Endothelial cell of umbilical vein (primary cell): ENCODE data around the gene CLPTM1L. TPM values are rescaled to one million over a fixed set of nuclear protein-coding genes. Genes with fewer than 3 reads are reported as not detected.
"Not testable (repeated sequence)": the region's sequence is repeated elsewhere in the genome, so short reads cannot be mapped to it uniquely, and the experiment has no call there.

Source experiments
- BruUV-seq: library from RNA; stranded (reverse); fragments of 400-500 nt; replicated peaks from 2 replicates; lab custom pipeline; 2021; lab: Mats Ljungman, UMichigan
- CTCF ChIA-PET: fragments of 300-600, 350-600 bp; sonication (Branson Sonifier 250); formaldehyde crosslinking; loops from one replicate; lab custom pipeline; 2021; ENCODE audit warnings: antibody characterized with exemption, inconsistent platforms; lab: Charles Lee
- POLR2A ChIA-PET: fragments of 300-600, 350-600 bp; sonication (Branson Sonifier 250); formaldehyde crosslinking; loops from one replicate; lab custom pipeline; 2021; ENCODE audit warnings: antibody characterized with exemption, inconsistent platforms; lab: Charles Lee
- DNase-seq: peaks from one replicate; pipeline ENCODE4 v3.0.0-alpha.2; 2011; ENCODE audit warnings: low read depth, low spot score
- FAIRE-seq: peaks from 2 replicates; lab custom pipeline; 2011; peaks lifted over from hg19 to GRCh38; lab: Jason Lieb, UNC
- H2AFZ ChIP-seq: 2 replicates; pipeline ENCODE4 v1.6.0; 2012; ENCODE audit warnings: low read depth, low read length, control low read depth, inconsistent platforms
- H3K27ac ChIP-seq: 2 replicates; pipeline ENCODE4 v1.5.1; 2011; ENCODE audit warnings: low read depth, mild to moderate bottlenecking, control low read depth, low read length, moderate library complexity; ENCODE audit not compliant: insufficient read depth
- H3K27me3 ChIP-seq, 2 experiments: 2 replicates each; pipeline versions ENCODE4 v1.6.0 to v1.6.1; 2011; ENCODE audit warnings: low read length in 2 of 2, mixed read lengths in 1 of 2; ENCODE audit not compliant: control insufficient read depth in 2 of 2, insufficient read depth in 2 of 2
- H3K36me3 ChIP-seq, 2 experiments: 2 replicates in 1 of 2; 3 replicates in 1 of 2; pipeline ENCODE4 v1.5.1; 2011; ENCODE audit warnings: low read length in 2 of 2, mild to moderate bottlenecking in 1 of 2, moderate library complexity in 1 of 2; ENCODE audit not compliant: control insufficient read depth in 2 of 2, insufficient read depth in 2 of 2; ENCODE audit errors: extremely low read depth in 1 of 2
- H3K4me1 ChIP-seq: 3 replicates; pipeline ENCODE4 v1.5.1; 2011; ENCODE audit warnings: mild to moderate bottlenecking, low read length; ENCODE audit not compliant: control insufficient read depth, insufficient read depth; ENCODE audit errors: extremely low read depth
- H3K4me2 ChIP-seq: 2 replicates; pipeline ENCODE4 v1.6.1; 2011; ENCODE audit warnings: low read length, control low read depth, mixed read lengths; ENCODE audit not compliant: insufficient read depth
- H3K4me3 ChIP-seq, 3 experiments: fragments of 200-600 bp in 1 of 3; sonication (generic), shearing (Covaris generic) in 1 of 3; replicated peaks in 1 of 3; 2 replicates each; pipeline ENCODE4 v1.5.1; 2011 to 2016; ENCODE audit warnings: control low read depth in 3 of 3, low read length in 3 of 3, mild to moderate bottlenecking in 2 of 3, inconsistent platforms in 1 of 3, low read depth in 1 of 3, moderate library complexity in 1 of 3; ENCODE audit not compliant: insufficient read depth in 1 of 3
- H3K79me2 ChIP-seq: 2 replicates; pipeline ENCODE4 v1.6.0; 2012; ENCODE audit warnings: low read length, inconsistent platforms; ENCODE audit not compliant: control insufficient read depth, insufficient read depth
- H3K9ac ChIP-seq: replicated peaks from 2 replicates; pipeline ENCODE3; 2011; ENCODE audit warnings: low read length, control low read depth; ENCODE audit not compliant: insufficient read depth; ENCODE audit errors: extremely low read depth
- H3K9me1 ChIP-seq: replicated peaks from 3 replicates; pipeline ENCODE4 v1.6.0; 2011; ENCODE audit warnings: mild to moderate bottlenecking, low read length; ENCODE audit not compliant: control insufficient read depth, insufficient read depth; ENCODE audit errors: extremely low read depth
- H3K9me3 ChIP-seq: replicated peaks from 2 replicates; pipeline ENCODE4 v1.5.1; 2012; ENCODE audit warnings: low read length, inconsistent platforms; ENCODE audit not compliant: control insufficient read depth, insufficient read depth
- H4K20me1 ChIP-seq: replicated peaks from 2 replicates; pipeline ENCODE3; 2011; ENCODE audit warnings: mild to moderate bottlenecking, low read length; ENCODE audit not compliant: control insufficient read depth, insufficient read depth; ENCODE audit errors: extremely low read depth
- EZH2 ChIP-seq: IDR thresholded peaks from 2 replicates; pipeline ENCODE4 v1.6.1; 2012; ENCODE audit warnings: borderline replicate concordance, low read depth, mild to moderate bottlenecking, moderate library complexity, low read length, inconsistent platforms; ENCODE audit not compliant: severe bottlenecking
- FOS ChIP-seq: IDR thresholded peaks from 2 replicates; pipeline ENCODE4 v1.6.1; 2011; ENCODE audit warnings: mild to moderate bottlenecking, low read length, moderate library complexity, borderline replicate concordance; ENCODE audit not compliant: insufficient read depth
- GATA2 ChIP-seq: IDR thresholded peaks from 2 replicates; pipeline ENCODE4 v1.7.0; 2011; ENCODE audit warnings: low read depth, mild to moderate bottlenecking, moderate library complexity, mixed read lengths, low read length; ENCODE audit not compliant: insufficient read length, insufficient read depth
- JUN ChIP-seq: IDR thresholded peaks from 2 replicates; pipeline ENCODE4 v1.6.1; 2011; ENCODE audit warnings: borderline replicate concordance, low read depth; ENCODE audit not compliant: insufficient read length, insufficient read depth
- MYC ChIP-seq: IDR thresholded peaks from one replicate; pipeline ENCODE4 v1.6.1; 2011; ENCODE audit warnings: mild to moderate bottlenecking, low read depth, low read length
- POLR2A ChIP-seq: IDR thresholded peaks from 2 replicates; pipeline ENCODE4 v1.6.1; 2012; ENCODE audit warnings: low read depth, mild to moderate bottlenecking, control low read depth, low read length
- POLR2AphosphoS5 ChIP-seq: IDR thresholded peaks from 2 replicates; pipeline ENCODE4 v1.6.1; 2012; ENCODE audit warnings: low read depth, mild to moderate bottlenecking, control low read depth, low read length, moderate library complexity; ENCODE audit not compliant: insufficient read depth
- dilution Hi-C: fragments of 300-500 bp; cut with MboI; formaldehyde crosslinking; loops from one replicate; pipeline ENCODE4 v1.15.0; 2019; ENCODE audit warnings: low sequenced_read_pairs; ENCODE audit not compliant: extremely low pct_ligation_motif_present
- intact Hi-C: fragments of 100-400 bp; cut with micrococcal nuclease; formaldehyde crosslinking; loops from one replicate; pipeline ENCODE4 v1.10.0; 2022
- polyA plus RNA-seq, 4 experiments: library from polyadenylated mRNA; depleted of rRNA in 3 of 4; stranded (reverse) in 3 of 4; unstranded in 1 of 4; fragments of >200 nt; gene quantifications; 2 replicates each; pipeline versions ENCODE4 v1.2.1 to v1.2.3, GENCODE V29; 2011 to 2012; ENCODE audit warnings: missing spikeins in 1 of 4
- total RNA-seq: library from RNA; stranded (reverse); gene quantifications from 2 replicates; pipeline ENCODE4 v1.2.3, GENCODE V29; 2021
- TF ChIP-seq, protein P1 (sequence below): IDR thresholded peaks from 2 replicates; pipeline ENCODE4 v1.6.1; 2011; ENCODE audit not compliant: insufficient read depth, insufficient read length
- TF ChIP-seq, protein P2 (sequence below), 2 donors: IDR thresholded peaks; 1 replicate in 1 of 2; 2 replicates in 1 of 2; pipeline ENCODE4 v1.5.1; 2011; ENCODE audit warnings: low read length in 2 of 2, mild to moderate bottlenecking in 2 of 2, moderate library complexity in 2 of 2, control low read depth in 1 of 2, inconsistent platforms in 1 of 2, low read depth in 1 of 2; ENCODE audit not compliant: insufficient read depth in 1 of 2; ENCODE audit errors: extremely low read depth in 1 of 2

CLPTM1L gene
- total and polyA plus RNA-seq, 2 donors (not counting 3 experiments of a cell fraction or from before 2014, with no cell fraction given), result 116 to 191 TPM

DNA sequence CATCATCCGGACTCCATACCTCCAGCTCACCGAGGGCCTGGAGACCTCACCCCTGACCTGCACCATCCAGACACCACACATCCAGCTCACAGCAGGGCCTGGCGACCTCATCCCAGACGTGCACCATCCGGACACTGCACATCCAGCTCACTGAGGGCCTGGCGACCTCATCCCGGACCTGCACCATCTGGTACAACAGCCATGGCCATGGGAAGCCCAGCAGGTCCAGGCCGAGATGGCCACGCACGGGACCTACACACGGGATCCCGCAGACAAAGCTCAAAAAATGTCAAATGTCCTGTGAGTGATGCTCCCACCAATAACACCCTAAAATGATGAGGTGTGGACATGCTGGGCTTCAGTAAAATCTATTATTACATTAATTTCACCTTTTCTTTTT is 59.8 kb downstream of the CLPTM1L start:
- no peak overlapping the region for H3K4me2 ChIP-seq
- no peak overlapping the region for H3K27ac ChIP-seq
- no peaks in the 10 kb centered on the region for H3K4me1 ChIP-seq
- intact Hi-C loops, result no loop called here
- no peaks in the 10 kb centered on the region for H3K9me3 ChIP-seq
- H4K20me1 ChIP-seq, result no peaks in the 10 kb centered on the region
- dilution Hi-C loops, result no loop called here
- DNase-seq, result no peak
- ChIA-PET CTCF (no interaction called here), POLR2A (no interaction called here)
- H3K79me2 ChIP-seq, result no peaks in the 10 kb centered on the region
- H3K27me3 ChIP-seq, result no peaks in the 10 kb centered on the region
- no peak overlapping the region for H3K4me3 ChIP-seq
- H2AFZ ChIP-seq, result no peak overlapping the region
- no peaks in the 10 kb centered on the region for H3K36me3 ChIP-seq
- no peak overlapping the region for H3K9ac ChIP-seq
- TF ChIP-seq GATA2 (no peak), MYC (no peak), FOS (no peak), EZH2 (no peak), POLR2AphosphoS5 (no peak), POLR2A (no peak), JUN (no peak)
- TF ChIP-seq, protein P1, sequence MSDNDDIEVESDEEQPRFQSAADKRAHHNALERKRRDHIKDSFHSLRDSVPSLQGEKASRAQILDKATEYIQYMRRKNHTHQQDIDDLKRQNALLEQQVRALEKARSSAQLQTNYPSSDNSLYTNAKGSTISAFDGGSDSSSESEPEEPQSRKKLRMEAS, result no peak
- TF ChIP-seq, protein P2, sequence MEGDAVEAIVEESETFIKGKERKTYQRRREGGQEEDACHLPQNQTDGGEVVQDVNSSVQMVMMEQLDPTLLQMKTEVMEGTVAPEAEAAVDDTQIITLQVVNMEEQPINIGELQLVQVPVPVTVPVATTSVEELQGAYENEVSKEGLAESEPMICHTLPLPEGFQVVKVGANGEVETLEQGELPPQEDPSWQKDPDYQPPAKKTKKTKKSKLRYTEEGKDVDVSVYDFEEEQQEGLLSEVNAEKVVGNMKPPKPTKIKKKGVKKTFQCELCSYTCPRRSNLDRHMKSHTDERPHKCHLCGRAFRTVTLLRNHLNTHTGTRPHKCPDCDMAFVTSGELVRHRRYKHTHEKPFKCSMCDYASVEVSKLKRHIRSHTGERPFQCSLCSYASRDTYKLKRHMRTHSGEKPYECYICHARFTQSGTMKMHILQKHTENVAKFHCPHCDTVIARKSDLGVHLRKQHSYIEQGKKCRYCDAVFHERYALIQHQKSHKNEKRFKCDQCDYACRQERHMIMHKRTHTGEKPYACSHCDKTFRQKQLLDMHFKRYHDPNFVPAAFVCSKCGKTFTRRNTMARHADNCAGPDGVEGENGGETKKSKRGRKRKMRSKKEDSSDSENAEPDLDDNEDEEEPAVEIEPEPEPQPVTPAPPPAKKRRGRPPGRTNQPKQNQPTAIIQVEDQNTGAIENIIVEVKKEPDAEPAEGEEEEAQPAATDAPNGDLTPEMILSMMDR (IDR thresholded peaks at IDR 0.05; ENCODE audit: extremely low read depth in 1 of 2, insufficient read depth in 1 of 2, low read depth in 1 of 2, low read length in 2 of 2), result no peak
- H3K9me1 ChIP-seq, result no peaks in the 10 kb centered on the region
- FAIRE-seq, result no peak
- no TSS peak for BruUV-seq

DNA sequence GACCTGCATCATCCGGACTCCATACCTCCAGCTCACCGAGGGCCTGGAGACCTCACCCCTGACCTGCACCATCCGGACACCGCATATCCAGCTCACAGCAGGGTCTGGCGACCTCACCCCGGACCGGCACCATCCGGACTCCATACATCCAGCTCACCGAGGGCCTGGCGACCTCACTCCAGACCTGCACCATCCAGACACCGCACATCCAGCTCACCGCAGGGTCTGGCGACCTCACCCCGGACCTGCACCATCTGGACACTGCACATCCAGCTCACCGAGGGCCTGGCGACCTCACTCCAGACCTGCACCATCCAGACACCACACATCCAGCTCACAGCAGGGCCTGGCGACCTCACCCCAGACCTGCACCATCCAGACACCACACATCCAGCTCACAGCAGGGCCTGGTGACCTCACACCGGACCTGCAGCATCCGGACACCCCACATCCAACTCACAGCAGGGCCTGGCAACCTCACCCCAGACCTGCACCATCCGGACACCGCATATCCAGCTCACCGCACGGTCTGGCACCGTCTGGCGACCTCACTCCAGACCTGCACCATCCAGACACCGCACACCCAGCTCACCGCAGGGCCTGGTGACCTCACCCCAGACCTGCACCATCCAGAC is 60.4 kb downstream of the CLPTM1L start:
- CTCF ChIA-PET, intact Hi-C loops, POLR2A ChIA-PET: not testable (repeated sequence)

DNA sequence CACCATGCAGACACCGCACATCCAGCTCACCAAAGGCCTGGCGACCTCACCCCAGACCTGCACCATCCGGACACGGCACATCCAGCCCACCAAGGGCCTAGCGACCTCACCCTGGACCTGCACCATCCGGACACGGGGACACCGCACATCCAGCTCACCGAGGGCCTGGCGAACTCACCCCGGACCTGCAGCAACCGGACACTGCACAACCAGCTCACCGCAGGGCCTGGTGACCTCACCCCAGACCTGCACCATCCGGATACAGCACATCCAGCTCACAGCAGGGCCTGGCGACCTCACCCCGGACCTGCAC is 61.2 kb downstream of the CLPTM1L start:
- H4K20me1 ChIP-seq, CTCF ChIA-PET, H3K4me1 ChIP-seq, FAIRE-seq, POLR2A ChIA-PET, H3K36me3 ChIP-seq, BruUV-seq, H3K4me2 ChIP-seq, H3K27me3 ChIP-seq, H3K9me1 ChIP-seq, H3K9ac ChIP-seq, H3K79me2 ChIP-seq, H2AFZ ChIP-seq, intact Hi-C loops, H3K4me3 ChIP-seq, DNase-seq, H3K9me3 ChIP-seq, dilution Hi-C loops, H3K27ac ChIP-seq: not testable (repeated sequence)

More for the DNA sequence above, 60.4 kb downstream of the CLPTM1L start:
- H3K27ac ChIP-seq, H3K9me1 ChIP-seq, H3K36me3 ChIP-seq, DNase-seq, H3K9ac ChIP-seq, FAIRE-seq, H3K79me2 ChIP-seq, BruUV-seq, H3K9me3 ChIP-seq, H3K4me3 ChIP-seq, H4K20me1 ChIP-seq, H3K27me3 ChIP-seq, H2AFZ ChIP-seq, dilution Hi-C loops, H3K4me2 ChIP-seq, H3K4me1 ChIP-seq: not testable (repeated sequence)
